K562 (cell line): ENCODE results near the gene RUNX1. TPM values are rescaled to one million over a fixed set of nuclear protein-coding genes. Genes with fewer than 3 reads are reported as not detected.

Source experiments
- ATAC-seq: fragments of 200-7000 bp; cut with Tn5 transposase; 3 replicates; pipeline ENCODE4 v1.9.1; 2020; ENCODE audit warnings: moderate library complexity
- BruUV-seq: library from RNA; stranded (reverse); fragments of 400-500 nt; replicated peaks from 2 replicates; lab custom pipeline; 2021; lab: Mats Ljungman, UMichigan
- CTCF ChIA-PET: fragments of 300-600 bp; formaldehyde crosslinking; extraction: SDS; loops from one replicate; lab custom pipeline; 2021; ENCODE audit warnings: low intra/inter-chr PET ratio; lab: Yijun Ruan, JAX
- POLR2A ChIA-PET: fragments of 300-600, 350-650 bp; sonication (Branson Sonifier 250); formaldehyde crosslinking; extraction: SDS; loops from one replicate; lab custom pipeline; 2021; ENCODE audit warnings: antibody characterized with exemption, inconsistent platforms; lab: Yijun Ruan, JAX
- DNase-seq, 4 experiments: peaks; one replicate each; pipeline versions ENCODE4 v3.0.0 to v3.0.0-alpha.2; 2011 to 2018; ENCODE audit warnings: low spot score in 3 of 4, mixed read lengths in 3 of 4; ENCODE audit errors: extremely low read depth in 1 of 4
- FAIRE-seq: peaks from 2 replicates; lab custom pipeline; 2011; peaks lifted over from hg19 to GRCh38; lab: Jason Lieb, UNC
- H2AFZ ChIP-seq: 2 replicates; pipeline ENCODE4 v1.6.0; 2011; ENCODE audit warnings: low read depth, low read length, control low read depth, inconsistent platforms
- H3K27ac ChIP-seq: fragments of 200-600 bp; 3 replicates; pipeline ENCODE4 v1.8.0; 2011; ENCODE audit warnings: low read depth, mild to moderate bottlenecking, control low read depth, inconsistent platforms, low read length, moderate library complexity, mixed read lengths; ENCODE audit errors: extremely low read depth
- H3K27me3 ChIP-seq, 2 experiments: fragments of 300-600 bp in 1 of 2; 2 replicates in 1 of 2; 3 replicates in 1 of 2; pipeline versions ENCODE4 v1.6.0 to v1.8.0; 2011; ENCODE audit warnings: inconsistent platforms in 2 of 2, low read length in 2 of 2, mild to moderate bottlenecking in 1 of 2, mixed read lengths in 1 of 2, moderate library complexity in 1 of 2; ENCODE audit not compliant: control insufficient read depth in 2 of 2, insufficient read depth in 2 of 2
- H3K36me3 ChIP-seq: fragments of 300-600 bp; 3 replicates; pipeline ENCODE4 v1.8.0; 2011; ENCODE audit warnings: mild to moderate bottlenecking, low read length, inconsistent platforms; ENCODE audit not compliant: control insufficient read depth, insufficient read depth
- H3K4me1 ChIP-seq, 2 experiments: fragments of 200-600 bp in 1 of 2; replicated peaks in 1 of 2; 2 replicates in 1 of 2; 3 replicates in 1 of 2; pipeline versions ENCODE4 v1.5.1 to v1.8.0; 2011; ENCODE audit warnings: inconsistent platforms in 2 of 2, low read length in 2 of 2, mild to moderate bottlenecking in 1 of 2, mixed read lengths in 1 of 2, moderate library complexity in 1 of 2; ENCODE audit not compliant: control insufficient read depth in 2 of 2, insufficient read depth in 2 of 2
- H3K4me2 ChIP-seq: 2 replicates; pipeline ENCODE4 v1.6.1; 2011; ENCODE audit warnings: low read length, control low read depth, inconsistent platforms, mixed read lengths; ENCODE audit not compliant: insufficient read depth
- H3K4me3 ChIP-seq: fragments of 200-600 bp; sonication (generic), shearing (Covaris generic); 2 replicates; pipeline ENCODE4 v1.5.1; 2016; ENCODE audit warnings: control low read depth, inconsistent platforms
- H3K79me2 ChIP-seq: fragments of 200-600 bp; 3 replicates; pipeline ENCODE4 v1.8.0; 2011; ENCODE audit warnings: low read length, inconsistent platforms; ENCODE audit not compliant: control insufficient read depth, insufficient read depth
- H3K9ac ChIP-seq, 2 experiments: 2 replicates each; pipeline versions ENCODE4 v1.6.0 to v1.6.1; 2011; ENCODE audit warnings: low read depth in 2 of 2, low read length in 2 of 2, control low read depth in 1 of 2, inconsistent platforms in 1 of 2, mild to moderate bottlenecking in 1 of 2, mixed read lengths in 1 of 2; ENCODE audit not compliant: insufficient read depth in 1 of 2
- H3K9me1 ChIP-seq: one replicate; pipeline ENCODE4 v1.6.0; 2011; ENCODE audit warnings: inconsistent platforms, mild to moderate bottlenecking, low read length, moderate library complexity; ENCODE audit not compliant: control insufficient read depth, insufficient read depth
- H3K9me3 ChIP-seq: replicated peaks from 2 replicates; pipeline ENCODE4 v1.5.1; 2011; ENCODE audit warnings: low read depth, low read length, inconsistent platforms; ENCODE audit not compliant: control insufficient read depth, insufficient read depth
- H4K20me1 ChIP-seq: replicated peaks from 2 replicates; pipeline ENCODE4 v1.6.1; 2011; ENCODE audit warnings: low read length, inconsistent platforms, mixed read lengths; ENCODE audit not compliant: control insufficient read depth, insufficient read depth
- AFF1 ChIP-seq, 2 experiments: fragments of 450-650 bp; IDR thresholded peaks; 2 replicates each; pipeline ENCODE4 v1.6.1; 2018; ENCODE audit warnings: mild to moderate bottlenecking in 2 of 2, low read depth in 1 of 2; ENCODE audit not compliant: partially characterized antibody in 2 of 2
- EGR1 ChIP-seq: fragments of 450-650 bp; conservative IDR thresholded peaks from 2 replicates; pipeline ENCODE4 v1.6.1; 2017; ENCODE audit warnings: mild to moderate bottlenecking
- HMBOX1 ChIP-seq: sonication (generic); IDR thresholded peaks from 2 replicates; pipeline ENCODE4 v1.6.1; 2016
- MEIS2 ChIP-seq: fragments of 450-650 bp; IDR thresholded peaks from 2 replicates; pipeline ENCODE4 v1.6.1; 2014; ENCODE audit warnings: mild to moderate bottlenecking; ENCODE audit not compliant: partially characterized antibody
- NFATC3 ChIP-seq: fragments of 450-650 bp; IDR thresholded peaks from 2 replicates; pipeline ENCODE4 v1.6.1; 2017; ENCODE audit warnings: mild to moderate bottlenecking
- NFE2 ChIP-seq: IDR thresholded peaks from 2 replicates; pipeline ENCODE4 v1.6.1; 2014; ENCODE audit warnings: antibody characterized with exemption, low read depth
- PKNOX1 ChIP-seq: fragments of 450-650 bp; IDR thresholded peaks from 2 replicates; pipeline ENCODE4 v1.6.1; 2016
- PURB ChIP-seq: sonication (generic); formaldehyde crosslinking; IDR thresholded peaks from 2 replicates; pipeline ENCODE4 v1.9.0; 2021; ENCODE audit warnings: low read depth, mild to moderate bottlenecking, missing genetic modification reagents
- STAT6 ChIP-seq: sonication (generic); formaldehyde crosslinking; IDR thresholded peaks from 2 replicates; pipeline ENCODE4 v1.8.1; 2023; ENCODE audit warnings: mild to moderate bottlenecking, missing genetic modification reagents
- WGBS: fragments of 100-300 bp; shearing (Covaris generic); methylation state at CpG from one replicate; pipeline ENCODE4 v1.1.6; 2016; ENCODE audit warnings: low coverage, mixed read lengths; ENCODE audit not compliant: insufficient coverage; ENCODE audit errors: missing lambda C conversion rate; 5-methylcytosine and 5-hydroxymethylcytosine counted together
- in situ Hi-C: fragments of 300-500 bp; cut with MboI; formaldehyde crosslinking; loops from 4 replicates; pipeline ENCODE4 v1.15.0; 2018; ENCODE audit warnings: inconsistent platforms, mixed read lengths
- intact Hi-C: fragments of 100-400 bp; cut with micrococcal nuclease; formaldehyde crosslinking; loops from 2 replicates; pipeline ENCODE4 v1.14.2; 2022
- polyA plus RNA-seq, 8 experiments: library from polyadenylated mRNA; depleted of rRNA in 4 of 8; stranded (reverse) in 5 of 8; unstranded in 3 of 8; fragments of >200 nt; fragmentation: Nextera tagmentation in 2 of 8; fragmentation: Illumina TruSeq in 1 of 8; extraction: Ambion mirVana in 2 of 8; extraction: Trizol in 1 of 8; gene quantifications; 2 replicates each; pipeline versions ENCODE4 v1.2.1 to v1.2.3, GENCODE V29; 2011 to 2014; ENCODE audit warnings: inconsistent platforms in 1 of 8, missing spikeins in 1 of 8
- total RNA-seq, 7 experiments: library from RNA; depleted of rRNA in 6 of 7; stranded (reverse); fragments of >200 nt in 6 of 7; fragmentation: Illumina TruSeq in 2 of 7; extraction: Trizol in 2 of 7; gene quantifications; 2 replicates each; pipeline versions ENCODE4 v1.2.1 to v1.2.3, GENCODE V29; 2011 to 2021; ENCODE audit warnings: low replicate concordance in 1 of 7

RUNX1 gene
- total and polyA plus RNA-seq, 9 of the 15 experiments (the other 6 are each of a cell fraction or from before 2014, with no cell fraction given), result 2.2 to 68.6 (median 17.8) TPM

- TF ChIP-seq STAT6, result no peak
- TF ChIP-seq, all 486 proteins: peak for 7
Measured at GRCh38 chr21:35090403-35090802, 41.3 kb upstream of the RUNX1 start (continued).

GRCh38 chr21:35088319-35088771, 39.2 kb upstream of the RUNX1 start:
- POLR2A ChIA-PET, result interaction anchor here (0.5 to 1.5 kb wide), 2 partner anchors 12 to 18 kb away, joined by 3 to 7 read pairs; no protein-coding TSS in a partner anchor
- Histone ChIP-seq H4K20me1 (no peaks in the 10 kb centered on the region), H2AFZ (no peak overlapping the region), H3K9me3 (no peaks in the 10 kb centered on the region), H3K4me2 (no peak overlapping the region), H3K27me3 (no peaks in the 10 kb centered on the region), H3K4me1 (peaks cover 0 to 4% of the 10 kb centered on the region in 2 experiments; a peak in 1 of 5 replicates), H3K79me2 (no peaks in the 10 kb centered on the region), H3K9ac (no peak overlapping the region), H3K27ac (no peak overlapping the region), H3K36me3 (no peaks in the 10 kb centered on the region), H3K9me1 (no peaks in the 10 kb centered on the region), H3K4me3 (no peak overlapping the region)
- DNase-seq (no peak), FAIRE-seq (peak; percentile 46), ATAC-seq (peak; percentile 49; the same call in 1 of the 3 replicates)
- BruUV-seq, result no TSS peak
- CTCF ChIA-PET, result no interaction called here
- in situ Hi-C loops (no loop called here), intact Hi-C loops (no loop called here)
- TF ChIP-seq PKNOX1 (peak; percentile 77), NFATC3 (no peak), NFE2 (peak; percentile 56), MEIS2 (peak; percentile 49), AFF1 (IDR thresholded peaks at IDR 0.05; ENCODE audit: low read depth in 1 of 2, partially characterized antibody in 2 of 2) (peak in 1 of 2 experiments; percentile 88), PURB (CRISPR knock-in tag) (no peak), EGR1 (peak; percentile 54), HMBOX1 (peak; percentile 63; the same call in 1 of the 2 replicates)
- 57% methylated on average over 2 of the region's 2 CpGs for WGBS
